ENCODE measurements around the gene HJURP.

The HJURP gene

DNA sequence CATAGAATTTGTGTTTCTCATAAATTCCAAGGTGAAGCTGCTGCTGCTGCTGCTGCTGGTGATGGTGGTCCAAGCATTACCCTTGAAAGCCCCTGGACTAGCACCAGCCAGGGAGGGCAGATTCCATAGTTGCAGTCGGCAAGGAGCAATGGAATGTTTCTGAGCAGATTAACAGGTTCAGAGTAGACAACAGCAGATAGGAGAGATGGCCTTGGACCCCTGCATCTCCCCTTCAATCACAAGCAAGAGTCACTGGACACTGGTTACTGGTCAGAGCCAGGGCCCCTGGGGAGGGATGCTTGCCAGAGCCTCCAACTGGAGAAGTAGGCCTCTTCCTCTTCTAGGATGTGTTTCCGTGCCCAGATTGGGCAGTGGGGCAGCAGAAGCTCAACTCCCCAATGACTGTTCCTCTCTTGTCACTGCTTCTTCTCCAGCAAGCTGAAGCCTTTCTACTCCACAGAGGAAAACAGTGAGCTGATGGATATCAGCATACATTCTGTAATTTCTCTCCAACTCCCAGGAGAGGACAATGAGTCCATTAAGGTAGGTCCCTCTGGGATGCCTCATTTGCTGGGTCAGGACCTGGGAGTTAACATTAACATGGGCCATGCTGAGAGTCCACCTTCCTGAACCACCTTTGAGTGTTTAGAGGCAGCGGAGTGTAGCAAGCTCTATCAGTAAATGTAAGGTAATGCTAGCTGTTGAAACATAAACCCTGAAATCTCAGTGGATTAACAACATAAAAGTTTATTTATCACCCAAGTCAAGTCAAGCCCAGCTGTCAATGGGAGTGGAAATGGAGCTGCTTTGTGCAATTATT lies 40.9 kb downstream of the HJURP start:
- Histone ChIP-seq H3K36me3 (ENCODE audit: control insufficient read depth, insufficient read depth, low read length) (no peaks in the 10 kb centered on the region), H3K27me3 (replicated peaks; ENCODE audit: control insufficient read depth, insufficient read depth, low read length) (no peaks in the 10 kb centered on the region; the same call in 1 of the 2 replicates), H3K4me3 (replicated peaks; ENCODE audit: low read depth, low read length) (no peak overlapping the region)
- TF ChIP-seq, protein P1, sequence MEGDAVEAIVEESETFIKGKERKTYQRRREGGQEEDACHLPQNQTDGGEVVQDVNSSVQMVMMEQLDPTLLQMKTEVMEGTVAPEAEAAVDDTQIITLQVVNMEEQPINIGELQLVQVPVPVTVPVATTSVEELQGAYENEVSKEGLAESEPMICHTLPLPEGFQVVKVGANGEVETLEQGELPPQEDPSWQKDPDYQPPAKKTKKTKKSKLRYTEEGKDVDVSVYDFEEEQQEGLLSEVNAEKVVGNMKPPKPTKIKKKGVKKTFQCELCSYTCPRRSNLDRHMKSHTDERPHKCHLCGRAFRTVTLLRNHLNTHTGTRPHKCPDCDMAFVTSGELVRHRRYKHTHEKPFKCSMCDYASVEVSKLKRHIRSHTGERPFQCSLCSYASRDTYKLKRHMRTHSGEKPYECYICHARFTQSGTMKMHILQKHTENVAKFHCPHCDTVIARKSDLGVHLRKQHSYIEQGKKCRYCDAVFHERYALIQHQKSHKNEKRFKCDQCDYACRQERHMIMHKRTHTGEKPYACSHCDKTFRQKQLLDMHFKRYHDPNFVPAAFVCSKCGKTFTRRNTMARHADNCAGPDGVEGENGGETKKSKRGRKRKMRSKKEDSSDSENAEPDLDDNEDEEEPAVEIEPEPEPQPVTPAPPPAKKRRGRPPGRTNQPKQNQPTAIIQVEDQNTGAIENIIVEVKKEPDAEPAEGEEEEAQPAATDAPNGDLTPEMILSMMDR (IDR thresholded peaks at IDR 0.05; ENCODE audit: insufficient read depth, low read length, poor library complexity, severe bottlenecking): no peak
- no peak for DNase-seq (ENCODE audit: extremely low read depth, insufficient read length)

DNA sequence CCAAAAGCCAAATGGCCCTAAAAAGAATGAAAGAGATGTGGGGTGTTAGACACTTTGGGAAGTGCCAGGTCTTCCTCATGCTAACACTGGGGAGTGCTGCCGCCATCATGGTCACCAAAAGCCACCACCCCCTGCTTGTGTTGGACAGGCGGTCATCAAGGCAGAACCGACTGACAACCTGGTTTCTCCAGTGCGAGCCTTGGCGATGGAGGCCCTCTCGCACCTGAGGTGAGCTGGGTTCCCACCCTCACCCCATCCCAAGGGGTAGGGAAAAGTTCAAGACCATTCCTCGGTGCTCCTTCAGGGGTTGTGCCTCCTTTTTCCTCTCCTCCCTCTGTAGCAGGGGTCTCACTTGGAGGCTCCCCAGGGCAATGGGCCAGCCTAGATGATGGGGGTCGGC lies 42.6 kb downstream of the HJURP start:
- Histone ChIP-seq H3K27me3 (replicated peaks; ENCODE audit: control insufficient read depth, insufficient read depth, low read length) (no peaks in the 10 kb centered on the region; the same call in none of the 2 replicates), H3K4me3 (replicated peaks; ENCODE audit: low read depth, low read length) (no peak overlapping the region), H3K36me3 (ENCODE audit: control insufficient read depth, insufficient read depth, low read length) (no peaks in the 10 kb centered on the region)
- TF ChIP-seq, protein P1 (IDR thresholded peaks at IDR 0.05; ENCODE audit: insufficient read depth, low read length, poor library complexity, severe bottlenecking): no peak
- DNase-seq (ENCODE audit: extremely low read depth, insufficient read length): no peak

GRCh38 chr2:233811087-233811486 lies 43.2 kb downstream of the HJURP start:
- DNase-seq (ENCODE audit: extremely low read depth, insufficient read length): no peak
- Histone ChIP-seq H3K4me3 (replicated peaks; ENCODE audit: low read depth, low read length) (no peak overlapping the region), H3K27me3 (replicated peaks; ENCODE audit: control insufficient read depth, insufficient read depth, low read length) (no peaks in the 10 kb centered on the region; the same call in none of the 2 replicates), H3K36me3 (ENCODE audit: control insufficient read depth, insufficient read depth, low read length) (no peaks in the 10 kb centered on the region)
- TF ChIP-seq, protein P1 (IDR thresholded peaks at IDR 0.05; ENCODE audit: insufficient read depth, low read length, poor library complexity, severe bottlenecking): no peak

DNA sequence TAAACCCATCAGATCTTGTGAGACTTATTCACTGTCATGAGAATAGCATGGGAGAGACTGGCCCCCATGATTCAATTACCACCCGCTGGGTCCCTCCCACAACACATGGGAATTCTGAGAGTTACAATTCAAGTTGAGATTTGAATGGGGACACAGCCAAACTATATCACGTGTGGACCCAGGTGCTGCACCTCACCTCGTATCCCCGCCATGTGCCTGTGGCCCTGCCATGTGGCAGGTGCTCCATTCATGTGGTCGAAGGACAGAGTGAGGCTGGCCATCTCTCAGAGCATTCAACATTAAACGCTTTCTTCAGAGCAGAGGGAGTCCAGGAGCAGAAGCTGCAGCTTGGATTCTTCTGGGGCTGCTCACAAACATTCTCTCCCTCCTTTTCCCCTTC lies 44.0 kb downstream of the HJURP start:
- no peak overlapping the region for H3K4me3 ChIP-seq (replicated peaks; ENCODE audit: low read depth, low read length)
- H3K27me3 ChIP-seq (replicated peaks; ENCODE audit: control insufficient read depth, insufficient read depth, low read length): no peaks in the 10 kb centered on the region; the same call in none of the 2 replicates
- no peaks in the 10 kb centered on the region for H3K36me3 ChIP-seq (ENCODE audit: control insufficient read depth, insufficient read depth, low read length)
- no peak for DNase-seq (ENCODE audit: extremely low read depth, insufficient read length)
- TF ChIP-seq, protein P1 (IDR thresholded peaks at IDR 0.05; ENCODE audit: insufficient read depth, low read length, poor library complexity, severe bottlenecking): no peak

DNA sequence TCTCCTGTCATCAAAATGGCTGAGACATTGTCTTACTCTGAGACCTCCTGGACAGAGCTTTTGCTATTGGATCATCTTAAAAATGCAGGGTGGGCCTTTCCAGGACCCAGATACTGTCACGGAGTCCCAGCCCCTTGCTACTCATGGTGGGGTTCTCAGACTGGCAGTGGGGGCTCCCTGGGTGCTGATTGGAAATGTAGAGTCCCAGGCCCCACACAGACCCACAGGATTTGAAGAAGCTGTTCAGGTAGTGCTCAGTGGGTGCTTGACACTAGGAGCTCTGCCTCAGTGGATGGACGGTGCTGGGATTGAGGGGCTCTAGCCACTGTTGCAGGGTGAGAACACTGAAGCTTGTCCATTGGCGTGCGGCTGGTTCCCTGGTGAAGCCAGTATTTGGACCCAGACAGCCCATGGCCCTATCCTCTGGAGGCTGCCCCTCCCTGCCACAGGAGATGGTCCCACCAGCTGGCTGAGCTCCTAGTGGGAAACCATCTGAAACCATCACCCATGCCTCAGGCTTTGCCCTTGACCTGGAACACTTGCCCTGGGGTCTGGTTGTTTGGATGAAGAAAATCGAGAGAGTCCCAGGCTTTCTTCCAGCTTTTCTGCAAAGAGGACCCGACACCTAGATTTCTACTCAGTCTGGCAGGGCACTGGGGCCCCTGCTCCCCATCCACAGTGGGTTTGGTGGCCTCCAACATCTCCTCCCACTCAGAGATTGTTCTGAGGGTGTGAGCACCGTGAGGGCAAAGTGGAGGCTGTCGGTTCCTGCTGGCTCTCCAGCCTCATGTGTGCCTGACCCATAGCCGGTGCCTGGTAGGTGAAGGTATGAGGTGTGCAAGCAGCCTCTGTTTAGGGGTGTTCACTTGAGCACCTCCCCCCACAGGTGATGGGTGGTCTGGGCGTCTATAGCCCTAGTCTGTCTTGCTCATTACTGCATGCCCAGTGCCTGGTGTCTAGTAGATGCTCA lies 46.1 kb downstream of the HJURP start:
- Histone ChIP-seq H3K4me3 (replicated peaks; ENCODE audit: low read depth, low read length) (no peak overlapping the region), H3K36me3 (ENCODE audit: control insufficient read depth, insufficient read depth, low read length) (no peaks in the 10 kb centered on the region), H3K27me3 (replicated peaks; ENCODE audit: control insufficient read depth, insufficient read depth, low read length) (no peaks in the 10 kb centered on the region; the same call in none of the 2 replicates)
- no peak for DNase-seq (ENCODE audit: extremely low read depth, insufficient read length)
- TF ChIP-seq, protein P1 (IDR thresholded peaks at IDR 0.05; ENCODE audit: insufficient read depth, low read length, poor library complexity, severe bottlenecking): no peak

Data from GM06990 (cell line).